Neutrophil (primary cell): Measurements from ENCODE around the gene CFAP74.

Experiments used
- H3K27ac ChIP-seq: fragments of 200-600 bp; sonication (generic); 2 replicates; pipeline ENCODE4 v1.5.1; 2016; ENCODE audit warnings: mild to moderate bottlenecking, moderate library complexity
- H3K27me3 ChIP-seq: fragments of 200-600 bp; sonication (generic); 2 replicates; pipeline ENCODE4 v1.6.0; 2016; ENCODE audit warnings: mild to moderate bottlenecking
- H3K36me3 ChIP-seq: fragments of 200-600 bp; sonication (generic); 2 replicates; pipeline ENCODE4 v1.5.1; 2017
- H3K4me1 ChIP-seq, 2 experiments: fragments of 200-600 bp in 1 of 2; sonication (generic) in 1 of 2; 1 replicate in 1 of 2; 2 replicates in 1 of 2; pipeline versions ENCODE4 v1.5.1 to v1.6.1; 2013 to 2016; ENCODE audit warnings: low read depth in 1 of 2, low read length in 1 of 2, mild to moderate bottlenecking in 1 of 2, moderate library complexity in 1 of 2; ENCODE audit not compliant: control insufficient read depth in 1 of 2, insufficient read depth in 1 of 2
- H3K4me3 ChIP-seq, 2 experiments: fragments of 200-600 bp in 1 of 2; sonication (generic) in 1 of 2; 1 replicate in 1 of 2; 2 replicates in 1 of 2; pipeline ENCODE4 v1.5.1; 2013 to 2016; ENCODE audit warnings: low read depth in 1 of 2, low read length in 1 of 2, mild to moderate bottlenecking in 1 of 2, moderate library complexity in 1 of 2
- H3K9me3 ChIP-seq: fragments of 200-600 bp; sonication (generic); 2 replicates; pipeline ENCODE4 v1.5.1; 2016
- TF ChIP-seq, protein P1 (sequence below): fragments of 200-600 bp; sonication (generic); IDR thresholded peaks from 2 replicates; pipeline ENCODE4 v1.5.1; 2016; ENCODE audit warnings: antibody characterized with exemption

CFAP74 gene

GRCh38 chr1:1921901-1922701, 81.5 kb downstream of the CFAP74 start:
- peaks cover 9 to 31% of the 10 kb centered on the region in 2 experiments for H3K4me1 ChIP-seq
- no peak overlapping the region for H3K4me3 ChIP-seq
- no peaks in the 10 kb centered on the region for H3K36me3 ChIP-seq
- H3K9me3 ChIP-seq, result no peaks in the 10 kb centered on the region
- TF ChIP-seq, protein P1, sequence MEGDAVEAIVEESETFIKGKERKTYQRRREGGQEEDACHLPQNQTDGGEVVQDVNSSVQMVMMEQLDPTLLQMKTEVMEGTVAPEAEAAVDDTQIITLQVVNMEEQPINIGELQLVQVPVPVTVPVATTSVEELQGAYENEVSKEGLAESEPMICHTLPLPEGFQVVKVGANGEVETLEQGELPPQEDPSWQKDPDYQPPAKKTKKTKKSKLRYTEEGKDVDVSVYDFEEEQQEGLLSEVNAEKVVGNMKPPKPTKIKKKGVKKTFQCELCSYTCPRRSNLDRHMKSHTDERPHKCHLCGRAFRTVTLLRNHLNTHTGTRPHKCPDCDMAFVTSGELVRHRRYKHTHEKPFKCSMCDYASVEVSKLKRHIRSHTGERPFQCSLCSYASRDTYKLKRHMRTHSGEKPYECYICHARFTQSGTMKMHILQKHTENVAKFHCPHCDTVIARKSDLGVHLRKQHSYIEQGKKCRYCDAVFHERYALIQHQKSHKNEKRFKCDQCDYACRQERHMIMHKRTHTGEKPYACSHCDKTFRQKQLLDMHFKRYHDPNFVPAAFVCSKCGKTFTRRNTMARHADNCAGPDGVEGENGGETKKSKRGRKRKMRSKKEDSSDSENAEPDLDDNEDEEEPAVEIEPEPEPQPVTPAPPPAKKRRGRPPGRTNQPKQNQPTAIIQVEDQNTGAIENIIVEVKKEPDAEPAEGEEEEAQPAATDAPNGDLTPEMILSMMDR, result no peak
- H3K27me3 ChIP-seq, result peaks cover 27% of the 10 kb centered on the region
- no peak overlapping the region for H3K27ac ChIP-seq

GRCh38 chr1:1921459-1921862, 82.1 kb downstream of the CFAP74 start:
- Histone ChIP-seq H3K4me3 (no peak overlapping the region), H3K27me3 (peaks cover 31% of the 10 kb centered on the region), H3K36me3 (no peaks in the 10 kb centered on the region), H3K4me1 (peaks cover 9 to 31% of the 10 kb centered on the region in 2 experiments), H3K9me3 (no peaks in the 10 kb centered on the region), H3K27ac (no peak overlapping the region)
- TF ChIP-seq, protein P1, result no peak

DNA sequence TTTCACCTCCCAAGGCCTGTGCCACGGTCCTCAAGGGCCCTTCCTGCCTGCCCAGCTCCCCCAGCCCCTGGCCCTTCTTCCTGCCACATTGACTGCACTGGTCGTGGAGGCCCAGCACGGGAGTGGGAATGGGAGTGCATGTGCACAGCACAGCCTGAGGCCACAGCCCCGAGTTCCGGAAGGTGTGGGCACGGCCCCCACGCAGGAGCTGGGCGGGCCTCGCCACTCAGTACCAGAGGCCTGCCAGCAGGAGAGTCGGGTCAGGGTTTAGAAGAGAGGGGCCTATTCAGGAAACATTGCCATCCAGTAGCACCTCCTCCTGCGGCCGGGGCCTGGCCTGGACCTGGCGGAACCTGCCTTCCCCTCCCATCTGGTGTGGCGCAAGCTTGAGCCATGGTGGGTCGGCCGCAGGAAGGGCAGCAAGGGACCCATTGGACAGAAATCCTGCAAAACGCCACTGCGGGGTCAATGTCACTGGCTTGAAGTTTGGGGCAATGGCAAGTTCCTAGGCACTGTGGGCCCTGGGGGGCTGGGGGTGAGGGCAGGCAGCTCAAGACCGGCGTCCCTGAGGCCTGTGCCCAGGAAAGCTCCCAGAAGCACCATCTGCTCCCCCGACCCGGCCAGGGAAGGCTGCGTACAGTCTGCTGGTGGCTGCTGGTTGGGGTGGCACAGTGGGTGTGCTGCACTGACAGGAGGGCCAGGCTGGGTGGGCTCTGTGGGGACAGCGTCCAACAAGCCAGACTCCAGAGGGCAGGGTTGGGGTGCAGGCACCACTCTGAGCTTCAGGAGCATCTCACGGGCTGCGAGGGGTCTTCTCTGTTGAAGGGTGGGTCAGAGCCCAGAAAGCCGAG, 82.8 kb downstream of the CFAP74 start:
- Histone ChIP-seq H3K9me3 (no peaks in the 10 kb centered on the region), H3K27ac (peak overlapping the region; percentile 51), H3K27me3 (peaks cover 37% of the 10 kb centered on the region), H3K4me1 (peaks cover 9 to 31% of the 10 kb centered on the region in 2 experiments), H3K4me3 (no peak overlapping the region), H3K36me3 (no peaks in the 10 kb centered on the region)
- TF ChIP-seq, protein P1, result no peak

GRCh38 chr1:1920057-1920607, 83.5 kb downstream of the CFAP74 start:
- peak overlapping the region; percentile 51 for H3K27ac ChIP-seq
- peaks cover 9 to 31% of the 10 kb centered on the region in 2 experiments for H3K4me1 ChIP-seq
- TF ChIP-seq, protein P1, result no peak
- H3K4me3 ChIP-seq, result peak overlapping the region; percentile 71 to 77
- H3K9me3 ChIP-seq, result no peaks in the 10 kb centered on the region
- peaks cover 40% of the 10 kb centered on the region for H3K27me3 ChIP-seq
- H3K36me3 ChIP-seq, result no peaks in the 10 kb centered on the region

DNA sequence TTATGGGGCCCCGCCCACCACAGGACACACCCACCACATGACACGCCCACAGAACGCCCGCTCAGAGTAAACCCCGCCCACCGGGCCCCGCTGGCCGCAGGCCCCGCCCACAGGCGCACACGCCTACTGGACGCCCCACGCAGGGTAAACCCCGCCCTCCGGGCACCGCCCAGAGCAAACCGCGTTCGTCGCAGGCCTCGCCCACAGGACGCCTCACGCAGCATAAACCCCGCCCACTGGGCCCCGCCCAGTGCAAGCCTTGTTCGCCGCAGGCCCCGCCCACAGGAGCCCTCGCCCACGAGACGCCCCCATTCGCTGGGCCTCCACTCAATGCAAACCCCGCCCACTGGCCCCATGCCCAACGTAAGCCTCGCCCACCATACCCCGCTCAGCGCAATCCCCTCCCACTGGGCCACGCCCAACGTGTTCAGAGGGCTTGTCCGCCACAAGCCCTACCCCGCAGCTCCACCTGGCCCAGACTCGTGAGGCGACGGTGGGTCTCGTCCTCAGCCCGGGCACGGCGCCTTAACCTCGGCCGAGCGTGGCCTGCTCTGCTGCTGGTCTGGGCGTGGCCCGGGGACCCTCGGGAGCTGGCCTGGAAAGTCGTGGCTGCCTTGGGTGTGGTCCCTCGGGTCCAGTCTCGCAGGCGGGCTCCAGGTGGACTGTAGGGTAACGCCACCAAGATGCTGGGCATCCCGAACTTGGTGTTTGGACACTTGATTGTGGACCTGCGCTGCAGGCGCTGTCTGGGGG, 84.1 kb downstream of the CFAP74 start:
- TF ChIP-seq, protein P1, result no peak
- Histone ChIP-seq H3K36me3 (no peaks in the 10 kb centered on the region), H3K9me3 (no peaks in the 10 kb centered on the region), H3K27ac (peak overlapping the region; percentile 51), H3K4me3 (peak overlapping the region; percentile 71 to 77), H3K4me1 (peaks cover 9 to 31% of the 10 kb centered on the region in 2 experiments), H3K27me3 (peaks cover 40% of the 10 kb centered on the region)
